Gastrocnemius medialis (tissue), 4 donors: ENCODE data around the gene AKAP10.
"Not testable (repeated sequence)": the region's sequence is repeated elsewhere in the genome, so short reads cannot be mapped to it uniquely, and the experiment has no call there.

Experiments used
- CTCF ChIP-seq, 5 experiments: fragments of 450-650 bp in 3 of 5; fragments of 200-600 bp in 2 of 5; sonication (generic) in 2 of 5; IDR thresholded peaks in 4 of 5; conservative IDR thresholded peaks in 1 of 5; 1 replicate in 4 of 5; 2 replicates in 1 of 5; pipeline ENCODE4 v1.5.1; 2016 to 2019; ENCODE audit warnings: antibody characterized with exemption in 5 of 5, mild to moderate bottlenecking in 3 of 5, moderate library complexity in 3 of 5
- POLR2A ChIP-seq, 2 donors: fragments of 450-650 bp; IDR thresholded peaks; one replicate each; pipeline ENCODE4 v1.6.1; 2017; ENCODE audit warnings: antibody characterized with exemption in 2 of 2, mild to moderate bottlenecking in 2 of 2, moderate library complexity in 2 of 2

- TF ChIP-seq POLR2A (IDR thresholded peaks at IDR 0.05); CTCF (IDR thresholded peaks at IDR 0.05 in 4 of 5, conservative IDR thresholded peaks at IDR 0.05 in 1 of 5): not testable (repeated sequence)
Observed at GRCh38 chr17:19962954-19963353, 14.7 kb downstream of the AKAP10 start.
